Thoracic aorta (tissue), 2 donors: ENCODE measurements around the gene PLEKHH2. TPM values are rescaled to one million over a fixed set of nuclear protein-coding genes. Genes with fewer than 3 reads are reported as not detected.

Experiments used
- ATAC-seq: fragments of 150-250 bp; one replicate; pipeline ENCODE4 v1.8.0; 2017; ENCODE audit warnings: low read depth; ENCODE audit not compliant: insufficient number of reproducible peaks, low FRiP score
- DNase-seq: peaks from one replicate; pipeline ENCODE4 v3.0.0-alpha.2; 2020; ENCODE audit warnings: low spot score
- H3K27ac ChIP-seq, 2 donors: fragments of 200-600 bp; sonication (generic); 1 replicate in 1 of 2; 2 replicates in 1 of 2; pipeline ENCODE4 v1.5.1; 2016; ENCODE audit warnings: mild to moderate bottlenecking in 2 of 2, moderate library complexity in 2 of 2
- H3K27me3 ChIP-seq: fragments of 200-600 bp; sonication (generic); replicated peaks from 2 replicates; pipeline ENCODE4 v1.6.0; 2016; ENCODE audit warnings: mild to moderate bottlenecking; ENCODE audit not compliant: insufficient read depth
- H3K36me3 ChIP-seq: fragments of 200-600 bp; sonication (generic); one replicate; pipeline ENCODE4 v1.5.1; 2016
- H3K4me1 ChIP-seq, 2 donors: fragments of 200-600 bp; sonication (generic); 1 replicate in 1 of 2; 2 replicates in 1 of 2; pipeline versions ENCODE4 v1.5.1 to v1.6.0; 2016; ENCODE audit warnings: low read depth in 2 of 2, mild to moderate bottlenecking in 1 of 2; ENCODE audit not compliant: control insufficient read depth in 1 of 2
- H3K4me3 ChIP-seq: fragments of 200-600 bp; sonication (generic); 2 replicates; pipeline ENCODE4 v1.5.1; 2016; ENCODE audit warnings: mild to moderate bottlenecking
- H3K9me3 ChIP-seq: fragments of 200-600 bp; sonication (generic); 2 replicates; pipeline ENCODE4 v1.5.1; 2016
- total RNA-seq, 2 donors: library from RNA; depleted of rRNA; stranded (reverse); fragments of >200 nt; gene quantifications; one replicate each; pipeline versions ENCODE4 v1.1.0 to v1.2.3, GENCODE V29; 2016
- TF ChIP-seq, protein P1 (sequence below): fragments of 200-600 bp; sonication (generic); IDR thresholded peaks from one replicate; pipeline ENCODE4 v1.5.1; 2019; ENCODE audit warnings: antibody characterized with exemption

The PLEKHH2 gene
- total RNA-seq, 2 donors from 2014 or later = 23.3 to 29.5 TPM

DNA sequence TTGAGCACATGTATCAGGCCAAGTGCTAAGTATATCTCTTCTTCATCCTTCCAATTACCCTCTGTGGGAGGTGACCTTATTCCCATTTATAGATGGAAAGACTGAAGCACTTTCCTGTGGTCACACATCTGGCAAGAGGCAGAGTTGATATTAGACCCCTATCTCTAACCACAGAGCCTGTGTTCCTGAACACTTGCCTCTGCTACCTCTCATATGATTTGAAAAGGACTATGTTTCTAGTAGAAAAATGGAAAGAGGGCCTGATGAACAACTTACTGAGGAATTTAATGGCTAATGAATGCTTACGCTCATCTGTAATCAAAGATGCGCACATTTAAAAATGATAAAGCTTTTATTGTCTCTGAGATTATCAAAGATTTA lies 90.6 kb downstream of the PLEKHH2 start:
- DNase-seq = no peak
- Histone ChIP-seq H3K36me3 (no peaks in the 10 kb centered on the region), H3K27ac (no peak overlapping the region), H3K27me3 (no peaks in the 10 kb centered on the region), H3K4me1 (peaks cover 0 to 7% of the 10 kb centered on the region in 2 donors), H3K4me3 (no peak overlapping the region), H3K9me3 (no peaks in the 10 kb centered on the region)
- no peak for ATAC-seq
- TF ChIP-seq, protein P1, sequence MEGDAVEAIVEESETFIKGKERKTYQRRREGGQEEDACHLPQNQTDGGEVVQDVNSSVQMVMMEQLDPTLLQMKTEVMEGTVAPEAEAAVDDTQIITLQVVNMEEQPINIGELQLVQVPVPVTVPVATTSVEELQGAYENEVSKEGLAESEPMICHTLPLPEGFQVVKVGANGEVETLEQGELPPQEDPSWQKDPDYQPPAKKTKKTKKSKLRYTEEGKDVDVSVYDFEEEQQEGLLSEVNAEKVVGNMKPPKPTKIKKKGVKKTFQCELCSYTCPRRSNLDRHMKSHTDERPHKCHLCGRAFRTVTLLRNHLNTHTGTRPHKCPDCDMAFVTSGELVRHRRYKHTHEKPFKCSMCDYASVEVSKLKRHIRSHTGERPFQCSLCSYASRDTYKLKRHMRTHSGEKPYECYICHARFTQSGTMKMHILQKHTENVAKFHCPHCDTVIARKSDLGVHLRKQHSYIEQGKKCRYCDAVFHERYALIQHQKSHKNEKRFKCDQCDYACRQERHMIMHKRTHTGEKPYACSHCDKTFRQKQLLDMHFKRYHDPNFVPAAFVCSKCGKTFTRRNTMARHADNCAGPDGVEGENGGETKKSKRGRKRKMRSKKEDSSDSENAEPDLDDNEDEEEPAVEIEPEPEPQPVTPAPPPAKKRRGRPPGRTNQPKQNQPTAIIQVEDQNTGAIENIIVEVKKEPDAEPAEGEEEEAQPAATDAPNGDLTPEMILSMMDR = no peak

DNA sequence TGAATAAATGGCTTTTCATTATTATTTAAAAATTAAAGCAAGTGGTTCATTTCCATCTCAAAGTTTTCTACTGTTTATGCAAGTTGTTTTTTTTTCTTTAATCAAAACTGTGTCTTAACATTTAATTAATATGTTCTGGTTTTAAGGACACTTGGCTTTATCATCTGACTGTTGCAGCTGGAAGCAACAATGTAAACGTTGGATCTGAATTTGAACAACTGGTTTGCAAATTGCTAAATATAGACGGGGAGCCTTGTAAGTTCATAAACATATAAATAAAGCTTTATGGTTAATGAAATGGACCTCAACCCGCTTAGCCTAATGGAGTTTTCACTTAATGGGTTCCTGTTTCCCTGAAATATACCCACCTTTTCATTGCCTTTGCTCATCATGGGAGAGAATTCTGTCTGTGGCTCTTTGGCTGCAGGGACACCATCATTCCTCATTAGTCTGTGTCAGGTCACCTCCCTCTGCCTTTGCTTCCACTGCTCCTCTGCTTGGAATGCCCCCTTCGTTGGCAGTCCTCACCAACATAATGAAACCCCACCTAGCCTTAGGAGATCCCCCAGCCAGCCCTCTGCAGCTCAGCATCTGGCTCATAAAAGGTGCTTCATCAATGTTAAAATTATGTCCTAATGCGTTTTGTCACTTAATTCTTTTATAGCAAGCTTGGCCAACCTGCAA lies 92.6 kb downstream of the PLEKHH2 start:
- H3K4me1 ChIP-seq = peaks cover 0 to 2% of the 10 kb centered on the region in 2 donors
- no peaks in the 10 kb centered on the region for H3K27me3 ChIP-seq
- no peaks in the 10 kb centered on the region for H3K9me3 ChIP-seq
- no peak overlapping the region for H3K27ac ChIP-seq
- H3K4me3 ChIP-seq = no peak overlapping the region
- DNase-seq = no peak
- H3K36me3 ChIP-seq = no peaks in the 10 kb centered on the region
- TF ChIP-seq, protein P1 = no peak
- ATAC-seq = no peak

DNA sequence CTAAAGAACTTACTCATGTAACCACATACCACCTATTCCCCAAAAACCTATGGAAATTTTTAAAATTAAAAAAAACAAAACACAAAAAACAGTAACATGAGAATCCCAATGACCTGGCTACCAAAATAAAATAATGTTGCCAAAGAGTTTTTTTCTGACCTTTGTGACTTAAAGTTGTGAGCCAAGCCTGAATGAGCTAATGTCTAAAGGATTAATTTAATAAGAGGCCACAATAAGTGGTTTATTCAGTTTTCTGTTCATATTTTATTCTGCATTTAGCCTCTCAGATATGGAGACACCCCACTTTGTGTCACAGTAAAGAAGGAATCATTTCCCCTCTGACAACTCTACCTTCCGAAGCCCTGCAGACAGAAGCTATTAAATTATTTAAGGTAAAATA lies 94.2 kb downstream of the PLEKHH2 start:
- Histone ChIP-seq H3K36me3 (no peaks in the 10 kb centered on the region), H3K27ac (no peak overlapping the region), H3K27me3 (no peaks in the 10 kb centered on the region), H3K4me1 (no peaks in the 10 kb centered on the region), H3K4me3 (no peak overlapping the region), H3K9me3 (no peaks in the 10 kb centered on the region)
- ATAC-seq = no peak
- TF ChIP-seq, protein P1 = no peak
- DNase-seq = no peak

DNA sequence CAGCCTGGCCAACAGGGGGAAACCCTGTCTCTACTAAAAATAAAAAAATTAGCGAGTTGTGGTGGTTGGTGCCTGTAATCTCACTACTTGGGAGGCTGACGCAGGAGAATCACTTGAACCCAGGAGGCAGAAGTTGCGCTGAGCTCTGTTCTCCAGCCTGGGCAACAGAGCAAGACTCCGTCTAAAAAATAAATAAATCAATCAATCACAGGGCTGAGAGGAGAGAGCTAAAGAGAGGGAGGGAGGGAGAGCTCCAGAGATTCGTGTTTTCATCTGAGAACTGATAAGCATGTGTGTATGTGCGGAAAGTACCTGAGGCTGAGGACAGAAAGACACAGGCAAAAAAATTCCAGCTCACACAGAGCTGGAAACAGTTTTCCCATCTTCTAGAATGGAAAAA lies 99.6 kb downstream of the PLEKHH2 start:
- TF ChIP-seq, protein P1 = no peak
- DNase-seq = no peak

DNA sequence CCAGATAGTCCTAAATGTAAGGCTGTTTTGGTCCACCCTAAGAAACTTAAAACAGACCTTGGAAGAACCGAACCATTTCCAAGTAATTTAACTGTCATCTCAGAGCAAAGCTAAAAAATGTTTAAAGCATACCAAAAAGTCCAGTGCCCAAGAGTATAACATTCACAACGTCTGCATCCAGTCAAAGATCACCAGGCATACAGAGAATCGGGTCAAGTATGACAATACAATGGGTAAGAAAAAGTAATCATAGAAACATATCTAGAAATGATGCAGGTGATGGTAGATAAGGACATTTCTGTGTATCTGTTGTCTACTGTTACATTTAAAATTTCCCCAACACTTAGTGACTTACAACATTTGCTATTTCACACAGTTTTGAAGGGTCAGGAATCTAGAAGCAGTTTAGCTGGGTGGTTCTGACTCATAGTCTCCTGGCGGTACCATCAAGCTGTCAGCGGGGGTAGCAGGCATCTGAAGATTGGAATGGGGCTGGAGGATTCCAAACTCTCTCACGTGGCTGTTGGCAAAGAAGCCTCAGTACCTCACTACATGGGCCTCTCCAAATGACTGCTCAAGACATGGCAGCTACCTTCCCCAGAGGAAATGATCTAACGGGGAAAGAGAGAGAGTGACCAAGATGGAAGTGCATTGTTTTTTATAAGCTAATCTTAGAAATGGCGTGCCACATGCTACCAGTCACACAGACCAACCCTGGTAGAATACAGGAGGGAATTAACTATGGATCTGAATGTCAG lies 100.2 kb downstream of the PLEKHH2 start:
- ATAC-seq = peak; percentile 85
- H3K27ac ChIP-seq = peak overlapping the region; percentile 11 to 67
- peaks cover 4% of the 10 kb centered on the region for H3K36me3 ChIP-seq
- TF ChIP-seq, protein P1 = no peak
- H3K4me1 ChIP-seq = peaks cover 3 to 12% of the 10 kb centered on the region in 2 donors
- H3K27me3 ChIP-seq = no peaks in the 10 kb centered on the region
- no peak overlapping the region for H3K4me3 ChIP-seq
- peak; percentile 22 for DNase-seq
- no peaks in the 10 kb centered on the region for H3K9me3 ChIP-seq

More for the DNA sequence above, 99.6 kb downstream of the PLEKHH2 start:
- peak overlapping the region; percentile 11 to 67 for H3K27ac ChIP-seq
- peaks cover 4% of the 10 kb centered on the region for H3K36me3 ChIP-seq
- peaks cover 3 to 12% of the 10 kb centered on the region in 2 donors for H3K4me1 ChIP-seq
- ATAC-seq = no peak
- no peaks in the 10 kb centered on the region for H3K9me3 ChIP-seq
- H3K4me3 ChIP-seq = no peak overlapping the region
- no peaks in the 10 kb centered on the region for H3K27me3 ChIP-seq
